CD4-positive, alpha-beta T cell (primary cell): ENCODE measurements around the gene IFNL4. TPM values are rescaled to one million over a fixed set of nuclear protein-coding genes. Genes with fewer than 3 reads are reported as not detected.
A peak's percentile ranks its signal among the peaks of the same experiment; 100 is the strongest.
"Not testable (repeated sequence)": the region's sequence is repeated elsewhere in the genome, so short reads cannot be mapped to it uniquely, and the experiment has no call there.

Experiments used
- ATAC-seq: fragments of 200-7000 bp; cut with Tn5 transposase; one replicate; pipeline ENCODE4 v1.10.0; 2022; ENCODE audit warnings: mild to moderate bottlenecking; ENCODE audit not compliant: poor library complexity
- CTCF ChIA-PET: fragments of 350-600 bp; sonication (Branson Sonifier 250); formaldehyde crosslinking; loops from one replicate; lab custom pipeline; 2021; ENCODE audit warnings: antibody characterized with exemption, inconsistent platforms; lab: Charles Lee
- POLR2A ChIA-PET: fragments of 350-600 bp; sonication (Branson Sonifier 250); formaldehyde crosslinking; loops from one replicate; lab custom pipeline; 2021; ENCODE audit warnings: antibody characterized with exemption, inconsistent platforms; lab: Charles Lee
- DNase-seq, 14 experiments: peaks; one replicate each; pipeline ENCODE4 v3.0.0-alpha.2; 2013 to 2020; ENCODE audit warnings: mixed read lengths in 2 of 14
- H3K27ac ChIP-seq, 2 donors: one replicate each; pipeline versions ENCODE4 v1.5.1 to v1.7.0; 2013; ENCODE audit warnings: low read length in 2 of 2, low read depth in 1 of 2, mild to moderate bottlenecking in 1 of 2
- H3K27me3 ChIP-seq, 2 experiments: 1 replicate in 1 of 2; 2 replicates in 1 of 2; pipeline versions ENCODE4 v1.6.1 to v1.7.0; 2013; ENCODE audit warnings: low read length in 2 of 2, control low read depth in 1 of 2, mild to moderate bottlenecking in 1 of 2, moderate library complexity in 1 of 2; ENCODE audit not compliant: insufficient read depth in 2 of 2, control insufficient read depth in 1 of 2
- H3K36me3 ChIP-seq: one replicate; pipeline ENCODE4 v1.6.1; 2013; ENCODE audit warnings: low read length, control low read depth; ENCODE audit not compliant: insufficient read depth
- H3K4me1 ChIP-seq: one replicate; pipeline ENCODE4 v1.6.1; 2013; ENCODE audit warnings: low read length, control low read depth; ENCODE audit not compliant: insufficient read depth
- H3K4me3 ChIP-seq: one replicate; pipeline ENCODE4 v1.5.1; 2013; ENCODE audit warnings: mild to moderate bottlenecking, low read length, moderate library complexity
- H3K9me3 ChIP-seq, 2 experiments: 1 replicate in 1 of 2; 2 replicates in 1 of 2; pipeline versions ENCODE4 v1.6.1 to v1.7.0; 2013; ENCODE audit warnings: low read length in 2 of 2, mild to moderate bottlenecking in 2 of 2, control low read depth in 1 of 2, moderate library complexity in 1 of 2; ENCODE audit not compliant: control insufficient read depth in 1 of 2, insufficient read depth in 1 of 2
- H3K27ac Mint-ChIP-seq: one replicate; pipeline ENCODE4 v1.8.0; 2020; ENCODE audit warnings: mixed read lengths
- H3K27me3 Mint-ChIP-seq: one replicate; pipeline ENCODE4 v1.8.0; 2021; ENCODE audit warnings: mixed read lengths
- H3K36me3 Mint-ChIP-seq: one replicate; pipeline ENCODE4 v1.8.0; 2021; ENCODE audit warnings: low read depth, mixed read lengths
- H3K4me1 Mint-ChIP-seq: one replicate; pipeline ENCODE4 v1.8.0; 2021; ENCODE audit warnings: low read depth, mixed read lengths
- H3K4me3 Mint-ChIP-seq: one replicate; pipeline ENCODE4 v1.8.0; 2020; ENCODE audit warnings: mild to moderate bottlenecking, mixed read lengths
- H3K9me3 Mint-ChIP-seq: one replicate; pipeline ENCODE4 v1.8.0; 2020; ENCODE audit warnings: mixed read lengths
- CTCF ChIP-seq: fragments of 200-600 bp; IDR thresholded peaks from one replicate; pipeline ENCODE4 v1.8.0; 2022; ENCODE audit warnings: antibody characterized with exemption, mild to moderate bottlenecking
- intact Hi-C, 2 experiments: fragments of 100-400 bp; cut with DNase I in 1 of 2; cut with micrococcal nuclease in 1 of 2; formaldehyde crosslinking; loops; one replicate each; pipeline versions ENCODE4 v1.15.1 to v1.9.0; 2023 to 2025; cut with DNase I, micrococcal nuclease
- total RNA-seq, 174 experiments: library from RNA in 2 of 174; stranded (reverse) in 2 of 174; gene quantifications; one replicate each; pipeline ENCODE4 v1.2.3 and lab custom pipeline; 2021 to 2026

Gene IFNL4
- total RNA-seq, 2 experiments from 2014 or later: not detected

DNA sequence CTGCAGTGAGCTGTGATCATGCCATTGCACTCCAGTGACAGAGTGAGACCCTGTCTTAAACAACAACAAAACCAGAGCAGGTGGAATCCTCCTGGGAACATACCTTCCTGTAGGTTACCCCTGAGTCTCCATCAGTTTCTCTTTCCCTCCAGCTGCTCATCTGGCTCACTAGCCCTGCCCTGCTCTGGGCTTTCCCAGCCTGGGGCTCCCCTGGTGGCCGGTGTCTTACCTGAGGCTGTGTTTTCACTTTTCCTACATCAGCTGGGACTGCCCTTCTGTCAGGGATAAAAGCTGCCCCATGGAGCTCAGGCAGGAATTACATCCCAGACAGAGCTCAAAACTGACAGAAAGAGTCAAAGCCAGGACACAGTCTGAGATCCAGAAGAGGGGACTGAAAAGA is 19.4 kb upstream of the IFNL4 start, which contains the start of gene IFNL2:
IFNL2 (plus strand) TSS at position 312 of the 400 bp plus-strand sequence. CDS start 173 bp downstream, outside the sequence.
- ATAC-seq, H3K9me3 Mint-ChIP-seq, H3K36me3 ChIP-seq, DNase-seq, intact Hi-C loops, H3K4me1 Mint-ChIP-seq, H3K27ac Mint-ChIP-seq, POLR2A ChIA-PET, H3K4me3 ChIP-seq, CTCF ChIA-PET, H3K4me3 Mint-ChIP-seq, H3K36me3 Mint-ChIP-seq, H3K27ac ChIP-seq: not testable (repeated sequence)
- H3K27me3 Mint-ChIP-seq: peaks cover 25% of the 10 kb centered on the region
- peaks cover 0 to 14% of the 10 kb centered on the region in 2 experiments for H3K9me3 ChIP-seq
- H3K27me3 ChIP-seq: peaks cover 24 to 26% of the 10 kb centered on the region in 2 experiments
- H3K4me1 ChIP-seq: peaks cover 16% of the 10 kb centered on the region

- Mint-ChIP-seq H3K27me3 (peaks cover 42% of the 10 kb centered on the region), H3K4me3 (no peak overlapping the region), H3K9me3 (no peaks in the 10 kb centered on the region), H3K4me1 (peaks cover 6% of the 10 kb centered on the region), H3K36me3 (no peaks in the 10 kb centered on the region), H3K27ac (no peak overlapping the region)
- intact Hi-C loops: no loop called here
- ATAC-seq: no peak
- Histone ChIP-seq H3K4me1 (peaks cover 16% of the 10 kb centered on the region), H3K27me3 (peaks cover 35 to 40% of the 10 kb centered on the region in 2 experiments), H3K27ac (no peak overlapping the region), H3K36me3 (no peaks in the 10 kb centered on the region), H3K4me3 (no peak overlapping the region), H3K9me3 (peaks cover 0 to 15% of the 10 kb centered on the region in 2 experiments)
- DNase-seq: peak in 2 of 14 experiments; percentile 10 to 28
- TF ChIP-seq CTCF: no peak
- ChIA-PET CTCF (no interaction called here), POLR2A (no interaction called here)
These were observed 16.8 kb upstream of the IFNL4 start for GRCh38 chr19:39265321-39265916.

- no peaks in the 10 kb centered on the region for H3K36me3 ChIP-seq
- H3K9me3 ChIP-seq: peaks cover 0 to 15% of the 10 kb centered on the region in 2 experiments
- intact Hi-C loops: no loop called here
- Mint-ChIP-seq H3K9me3 (no peaks in the 10 kb centered on the region), H3K36me3 (no peaks in the 10 kb centered on the region), H3K27ac (no peak overlapping the region), H3K27me3 (peaks cover 46% of the 10 kb centered on the region), H3K4me3 (no peak overlapping the region), H3K4me1 (peaks cover 6% of the 10 kb centered on the region)
- H3K4me3 ChIP-seq: no peak overlapping the region
- POLR2A ChIA-PET: no interaction called here
- CTCF ChIA-PET: no interaction called here
- no peak for ATAC-seq
- no peak for DNase-seq
- H3K27me3 ChIP-seq: peaks cover 35 to 40% of the 10 kb centered on the region in 2 experiments
- H3K4me1 ChIP-seq: peaks cover 16% of the 10 kb centered on the region
- TF ChIP-seq CTCF: no peak
- H3K27ac ChIP-seq: no peak overlapping the region
These were observed 15.9 kb upstream of the IFNL4 start for GRCh38 chr19:39264306-39265290.
